Ishikawa (cell line): Measurements from ENCODE around the gene PIK3AP1.

Experiments
- CREB1 ChIP-seq: IDR thresholded peaks from 2 replicates; pipeline ENCODE4 v1.6.1; 2012; ENCODE audit warnings: low read depth
- EP300 ChIP-seq: IDR thresholded peaks from 2 replicates; pipeline ENCODE4 v1.6.1; 2012; ENCODE audit warnings: borderline replicate concordance
- FOXM1 ChIP-seq: IDR thresholded peaks from 2 replicates; pipeline ENCODE4 v1.6.1; 2012; ENCODE audit warnings: low read depth, borderline replicate concordance
- REST ChIP-seq: IDR thresholded peaks from 2 replicates; pipeline ENCODE4 v1.6.1; 2012; ENCODE audit warnings: low read depth, mild to moderate bottlenecking
- TAF1 ChIP-seq: IDR thresholded peaks from 2 replicates; pipeline ENCODE4 v1.6.1; 2012; ENCODE audit warnings: low read depth, mild to moderate bottlenecking
- YY1 ChIP-seq: IDR thresholded peaks from 2 replicates; pipeline ENCODE4 v1.6.1; 2012; ENCODE audit warnings: low read depth

GRCh38 chr10:96663797-96664196, 56.5 kb downstream of the PIK3AP1 start:
- TF ChIP-seq TAF1, result no peak
- TF ChIP-seq EP300, result no peak
- TF ChIP-seq REST, result no peak
- no peak for TF ChIP-seq YY1
- no peak for TF ChIP-seq FOXM1
- no peak for TF ChIP-seq CREB1
